ENCODE data around the gene DTD1. TPM values are rescaled to one million over a fixed set of nuclear protein-coding genes. Genes with fewer than 3 reads are reported as not detected.
A peak's percentile ranks its signal among the peaks of the same experiment; 100 is the strongest.

Gene DTD1
- total RNA-seq, 5 donors from 2014 or later (not counting 1 experiment from before 2014, with no cell fraction given), result 15.5 to 24.9 (median 22.0) TPM

DNA sequence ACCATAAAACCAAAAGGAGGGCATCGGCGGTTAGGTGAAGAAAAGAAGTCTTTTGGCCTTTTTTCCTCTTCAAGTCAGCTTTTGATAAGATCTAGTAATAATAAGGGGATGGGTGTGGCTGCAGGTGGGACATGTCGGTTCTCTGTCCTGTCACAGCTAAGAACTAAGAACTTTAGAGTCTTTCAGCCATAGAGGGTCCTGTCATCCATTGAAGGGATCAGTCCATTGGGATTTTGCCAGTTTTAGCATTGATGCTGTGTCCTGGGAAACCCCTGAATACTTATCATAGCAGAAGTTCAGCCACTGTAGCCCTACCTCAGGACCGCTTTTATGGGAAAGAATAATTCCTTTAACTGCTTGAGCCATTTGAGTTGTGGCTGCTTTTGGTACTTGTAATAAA lies 207.5 kb downstream of the DTD1 start:
- H3K27me3 ChIP-seq (replicated peaks in 1 of 2; ENCODE audit: control insufficient read depth in 2 of 2, extremely low read depth in 1 of 2, insufficient read depth in 2 of 2, low read length in 1 of 2), result peaks cover 2 to 4% of the 10 kb centered on the region in 2 experiments
- H3K4me1 ChIP-seq (ENCODE audit: control insufficient read depth in 1 of 2, extremely low read depth in 1 of 2, insufficient read depth in 2 of 2, low read length in 2 of 2), result peaks cover 7 to 11% of the 10 kb centered on the region in 2 experiments
- no CpG with 5 or more reads among the region's 4 CpGs for WGBS (ENCODE audit: insufficient coverage)
- ChIA-PET CTCF (no interaction called here), POLR2A (no interaction called here)
- Mint-ChIP-seq H3K9me3 (peaks cover 3 to 8% (median 5%) of the 10 kb centered on the region in 3 donors), H3K27ac (peak overlapping the region in 1 of 2 donors; percentile 30), H3K27me3 (peaks cover 13 to 16% of the 10 kb centered on the region in 2 donors), H3K36me3 (peaks cover 2% of the 10 kb centered on the region), H3K4me3 (peak overlapping the region; percentile 93 to 95 (median 94)), H3K4me1 (peaks cover 13 to 19% (median 15%) of the 10 kb centered on the region in 3 donors)
- H3K27ac ChIP-seq (ENCODE audit: low read length), result no peak overlapping the region
- DNase-seq, result no peak
- no peak overlapping the region for H3K4me3 ChIP-seq (ENCODE audit: control insufficient read depth in 1 of 2, extremely low read depth in 1 of 2, low read length in 1 of 2)
- ATAC-seq (replicated peaks in 1 of 4), result no peak
- H3K36me3 ChIP-seq (ENCODE audit: control insufficient read depth in 2 of 2, extremely low read depth in 1 of 2, insufficient read depth in 1 of 2, low read length in 1 of 2), result no peaks in the 10 kb centered on the region
- no peaks in the 10 kb centered on the region for H3K9me3 ChIP-seq

DNA sequence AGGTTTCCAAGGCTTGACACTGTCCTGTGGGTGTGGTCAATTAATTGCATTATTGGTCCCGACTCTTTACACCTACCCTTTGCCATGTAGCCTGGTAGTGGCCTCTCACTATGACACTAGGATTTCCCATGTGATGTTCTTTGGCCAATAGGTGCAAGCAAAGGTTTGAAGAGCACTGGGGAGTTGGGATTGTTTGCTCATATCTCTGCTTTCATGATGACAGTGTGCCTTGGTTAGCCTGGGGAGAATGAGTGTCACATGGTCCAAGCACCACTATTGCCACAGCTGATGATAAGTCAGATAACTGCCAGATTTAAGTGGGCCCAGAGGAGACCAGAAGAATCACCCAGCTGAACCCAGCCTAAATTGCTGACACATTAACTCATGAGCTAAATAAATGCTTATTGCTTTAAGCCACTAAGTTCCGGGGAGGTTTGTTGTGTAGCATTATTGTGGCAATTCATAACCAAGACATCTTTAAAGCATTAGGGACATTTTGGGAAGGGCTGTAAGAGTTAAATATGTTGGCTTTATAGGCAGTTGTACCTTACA lies 208.5 kb downstream of the DTD1 start:
- peaks cover 8 to 10% of the 10 kb centered on the region in 2 donors for H3K27me3 Mint-ChIP-seq
- H3K36me3 ChIP-seq (ENCODE audit: control insufficient read depth in 2 of 2, extremely low read depth in 1 of 2, insufficient read depth in 1 of 2, low read length in 1 of 2), result no peaks in the 10 kb centered on the region
- H3K4me3 ChIP-seq (ENCODE audit: control insufficient read depth in 1 of 2, extremely low read depth in 1 of 2, low read length in 1 of 2), result no peak overlapping the region
- H3K27ac Mint-ChIP-seq, result no peak overlapping the region
- DNase-seq (no peak), ATAC-seq (replicated peaks in 1 of 4) (no peak)
- H3K4me3 Mint-ChIP-seq, result no peak overlapping the region
- peaks cover 0 to 4% of the 10 kb centered on the region in 2 experiments for H3K27me3 ChIP-seq (replicated peaks in 1 of 2; ENCODE audit: control insufficient read depth in 2 of 2, extremely low read depth in 1 of 2, insufficient read depth in 2 of 2, low read length in 1 of 2)
- H3K4me1 ChIP-seq (ENCODE audit: control insufficient read depth in 1 of 2, extremely low read depth in 1 of 2, insufficient read depth in 2 of 2, low read length in 2 of 2), result peaks cover 7 to 11% of the 10 kb centered on the region in 2 experiments
- no peaks in the 10 kb centered on the region for H3K9me3 ChIP-seq
- WGBS (ENCODE audit: insufficient coverage), result 100% methylated on average over 1 of the region's 2 CpGs
- peaks cover 13 to 19% (median 15%) of the 10 kb centered on the region in 3 donors for H3K4me1 Mint-ChIP-seq
- peaks cover 3 to 8% (median 5%) of the 10 kb centered on the region in 3 donors for H3K9me3 Mint-ChIP-seq
- no peak overlapping the region for H3K27ac ChIP-seq (ENCODE audit: low read length)
- H3K36me3 Mint-ChIP-seq, result peaks cover 2% of the 10 kb centered on the region
- ChIA-PET CTCF (no interaction called here), POLR2A (no interaction called here)

DNA sequence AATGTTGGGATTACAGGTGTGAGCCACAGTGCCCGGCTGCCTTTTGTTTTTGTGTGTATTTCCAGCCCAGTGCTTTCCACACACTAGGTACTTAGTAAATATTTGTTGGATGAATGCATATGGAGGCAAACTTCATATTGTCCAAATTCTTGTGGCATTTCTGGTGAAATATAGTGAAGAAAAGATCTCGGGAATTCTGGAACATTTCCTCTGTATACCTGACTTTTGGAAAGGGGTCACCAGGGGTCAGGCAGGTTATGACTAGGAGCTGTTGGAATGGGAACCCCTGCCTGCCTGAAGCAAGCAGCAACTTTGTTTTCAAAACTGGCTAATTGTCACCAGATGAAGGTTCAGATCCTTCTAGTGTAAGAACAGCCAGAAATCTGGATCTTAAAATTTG lies 213.7 kb downstream of the DTD1 start:
- Histone ChIP-seq H3K4me1 (ENCODE audit: control insufficient read depth in 1 of 2, extremely low read depth in 1 of 2, insufficient read depth in 2 of 2, low read length in 2 of 2) (peaks cover 0 to 9% of the 10 kb centered on the region in 2 experiments), H3K27me3 (replicated peaks in 1 of 2; ENCODE audit: control insufficient read depth in 2 of 2, extremely low read depth in 1 of 2, insufficient read depth in 2 of 2, low read length in 1 of 2) (peaks cover 0 to 9% of the 10 kb centered on the region in 2 experiments), H3K4me3 (ENCODE audit: control insufficient read depth in 1 of 2, extremely low read depth in 1 of 2, low read length in 1 of 2) (no peak overlapping the region), H3K27ac (ENCODE audit: low read length) (no peak overlapping the region), H3K9me3 (no peaks in the 10 kb centered on the region), H3K36me3 (ENCODE audit: control insufficient read depth in 2 of 2, extremely low read depth in 1 of 2, insufficient read depth in 1 of 2, low read length in 1 of 2) (no peaks in the 10 kb centered on the region)
- 63% methylated on average over 1 of the region's 2 CpGs for WGBS (ENCODE audit: insufficient coverage)
- peaks cover 10 to 20% of the 10 kb centered on the region in 2 donors for H3K27me3 Mint-ChIP-seq
- ATAC-seq (replicated peaks in 1 of 4), result no peak
- peaks cover 0 to 4% (median 1%) of the 10 kb centered on the region in 3 donors for H3K9me3 Mint-ChIP-seq
- peaks cover 9 to 13% (median 11%) of the 10 kb centered on the region in 3 donors for H3K4me1 Mint-ChIP-seq
- H3K4me3 Mint-ChIP-seq, result no peak overlapping the region
- CTCF ChIA-PET, result no interaction called here
- no peak overlapping the region for H3K27ac Mint-ChIP-seq
- DNase-seq, result no peak
- POLR2A ChIA-PET, result no interaction called here
- peaks cover under 1% of the 10 kb centered on the region for H3K36me3 Mint-ChIP-seq

DNA sequence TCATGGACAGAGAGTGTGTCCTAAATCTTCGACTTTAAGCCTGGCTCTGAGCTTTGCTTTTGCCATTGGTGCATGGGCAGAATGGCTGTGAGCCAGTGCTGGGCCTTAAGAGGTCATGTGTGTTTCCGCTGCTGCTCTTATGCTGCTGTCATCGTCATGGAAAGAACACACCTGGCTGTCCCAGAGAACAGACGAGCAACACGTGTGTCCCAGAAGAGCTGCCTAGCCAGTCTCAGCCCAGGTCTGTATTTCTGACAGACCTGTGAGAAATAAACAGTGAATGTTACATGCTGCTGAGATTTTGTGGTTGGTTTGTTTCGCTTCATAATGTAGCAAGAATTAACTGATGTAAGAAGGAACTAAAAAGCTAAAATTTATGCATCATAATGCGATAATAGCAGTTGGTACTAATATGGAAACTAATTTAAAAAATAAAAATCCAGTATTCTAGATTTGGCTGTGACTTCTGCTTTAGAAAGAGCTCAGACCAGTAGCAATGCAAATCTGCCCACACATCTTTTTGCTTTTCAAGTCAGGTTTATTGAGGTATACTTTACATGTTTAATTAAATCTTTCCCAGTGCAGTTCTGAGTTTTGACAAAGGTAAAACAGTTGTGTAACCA lies 214.3 kb downstream of the DTD1 start:
- Mint-ChIP-seq H3K9me3 (peaks cover 0 to 3% (median 0%) of the 10 kb centered on the region in 3 donors), H3K27me3 (peaks cover 10 to 20% of the 10 kb centered on the region in 2 donors), H3K4me1 (peaks cover 12 to 16% (median 15%) of the 10 kb centered on the region in 3 donors), H3K27ac (no peak overlapping the region), H3K4me3 (no peak overlapping the region), H3K36me3 (no peaks in the 10 kb centered on the region)
- ATAC-seq (replicated peaks in 1 of 4), result no peak
- H3K4me3 ChIP-seq (ENCODE audit: control insufficient read depth in 1 of 2, extremely low read depth in 1 of 2, low read length in 1 of 2), result no peak overlapping the region
- H3K27ac ChIP-seq (ENCODE audit: low read length), result no peak overlapping the region
- no peaks in the 10 kb centered on the region for H3K36me3 ChIP-seq (ENCODE audit: control insufficient read depth in 2 of 2, extremely low read depth in 1 of 2, insufficient read depth in 1 of 2, low read length in 1 of 2)
- ChIA-PET CTCF (no interaction called here), POLR2A (no interaction called here)
- peaks cover 0 to 11% of the 10 kb centered on the region in 2 experiments for H3K4me1 ChIP-seq (ENCODE audit: control insufficient read depth in 1 of 2, extremely low read depth in 1 of 2, insufficient read depth in 2 of 2, low read length in 2 of 2)
- H3K9me3 ChIP-seq, result no peaks in the 10 kb centered on the region
- no peak for DNase-seq
- H3K27me3 ChIP-seq (replicated peaks in 1 of 2; ENCODE audit: control insufficient read depth in 2 of 2, extremely low read depth in 1 of 2, insufficient read depth in 2 of 2, low read length in 1 of 2), result peaks cover 0 to 9% of the 10 kb centered on the region in 2 experiments
- WGBS (ENCODE audit: insufficient coverage), result 85% methylated on average over 5 of the region's 7 CpGs

DNA sequence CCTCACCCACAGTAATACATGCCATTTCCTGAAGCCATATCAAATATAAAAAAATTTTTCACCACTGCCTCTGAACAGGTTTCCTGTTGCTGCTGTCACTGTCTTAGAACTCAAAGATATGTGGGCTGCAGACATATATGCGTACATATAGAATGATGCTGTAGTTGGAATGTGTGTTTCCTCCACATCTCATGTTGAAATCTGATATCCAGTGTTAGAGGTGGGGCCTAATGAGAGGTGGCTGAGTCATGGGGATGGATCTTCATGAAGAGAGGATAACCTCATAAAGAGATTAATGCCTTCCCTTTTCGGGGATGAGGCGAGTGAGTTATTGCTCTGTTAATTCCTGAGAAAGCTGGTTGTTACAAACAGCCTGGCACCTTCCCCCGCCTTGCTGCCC lies 218.0 kb downstream of the DTD1 start:
- Mint-ChIP-seq H3K4me1 (peaks cover 12 to 16% (median 15%) of the 10 kb centered on the region in 3 donors), H3K27ac (peak overlapping the region; percentile 68 to 70), H3K36me3 (no peaks in the 10 kb centered on the region), H3K9me3 (no peaks in the 10 kb centered on the region), H3K27me3 (peaks cover 4 to 15% of the 10 kb centered on the region in 2 donors), H3K4me3 (peak overlapping the region in 1 of 3 donors; percentile 7)
- H3K9me3 ChIP-seq, result no peaks in the 10 kb centered on the region
- no peak overlapping the region for H3K4me3 ChIP-seq (ENCODE audit: control insufficient read depth in 1 of 2, extremely low read depth in 1 of 2, low read length in 1 of 2)
- H3K36me3 ChIP-seq (ENCODE audit: control insufficient read depth in 2 of 2, extremely low read depth in 1 of 2, insufficient read depth in 1 of 2, low read length in 1 of 2), result no peaks in the 10 kb centered on the region
- ChIA-PET CTCF (no interaction called here), POLR2A (no interaction called here)
- no peak overlapping the region for H3K27ac ChIP-seq (ENCODE audit: low read length)
- peaks cover 0 to 11% of the 10 kb centered on the region in 2 experiments for H3K4me1 ChIP-seq (ENCODE audit: control insufficient read depth in 1 of 2, extremely low read depth in 1 of 2, insufficient read depth in 2 of 2, low read length in 2 of 2)
- peaks cover 0 to 5% of the 10 kb centered on the region in 2 experiments for H3K27me3 ChIP-seq (replicated peaks in 1 of 2; ENCODE audit: control insufficient read depth in 2 of 2, extremely low read depth in 1 of 2, insufficient read depth in 2 of 2, low read length in 1 of 2)
- WGBS (ENCODE audit: insufficient coverage), result 75% methylated on average over 2 of the region's 4 CpGs
- DNase-seq (peak in 4 of 35 experiments; percentile 2 to 27 (median 5)), ATAC-seq (replicated peaks in 1 of 4) (peak in 3 of 4 experiments; percentile 70 to 94 (median 74))

DNA sequence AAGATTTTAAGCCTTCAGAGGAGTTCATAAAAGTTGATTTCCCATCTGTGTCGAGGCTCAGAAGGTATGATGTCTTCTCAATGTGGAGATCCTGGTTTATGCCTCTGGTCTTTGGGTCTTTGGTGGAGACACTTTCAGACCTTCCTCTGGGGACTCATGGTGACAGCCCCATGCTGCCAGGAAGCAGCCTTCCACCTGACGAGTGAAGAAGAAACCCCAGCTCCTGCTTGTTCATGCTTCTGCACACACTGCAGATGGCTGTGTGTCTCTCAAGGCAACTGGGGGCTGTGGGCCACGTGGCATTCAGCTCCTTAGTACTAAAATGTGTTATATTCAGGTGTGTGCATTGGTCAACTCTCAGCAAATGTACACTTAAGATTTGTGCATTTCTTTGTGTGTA lies 220.9 kb downstream of the DTD1 start:
- POLR2A ChIA-PET, result no interaction called here
- H3K27ac Mint-ChIP-seq, result no peak overlapping the region
- 38% methylated on average over 1 of the region's 3 CpGs for WGBS (ENCODE audit: insufficient coverage)

More for the DNA sequence above, 220.9 kb downstream of the DTD1 start:
- Histone ChIP-seq H3K27ac (ENCODE audit: low read length) (no peak overlapping the region), H3K4me1 (ENCODE audit: control insufficient read depth in 1 of 2, extremely low read depth in 1 of 2, insufficient read depth in 2 of 2, low read length in 2 of 2) (peaks cover 0 to 11% of the 10 kb centered on the region in 2 experiments), H3K4me3 (ENCODE audit: control insufficient read depth in 1 of 2, extremely low read depth in 1 of 2, low read length in 1 of 2) (no peak overlapping the region), H3K27me3 (replicated peaks in 1 of 2; ENCODE audit: control insufficient read depth in 2 of 2, extremely low read depth in 1 of 2, insufficient read depth in 2 of 2, low read length in 1 of 2) (no peaks in the 10 kb centered on the region), H3K9me3 (no peaks in the 10 kb centered on the region), H3K36me3 (ENCODE audit: control insufficient read depth in 2 of 2, extremely low read depth in 1 of 2, insufficient read depth in 1 of 2, low read length in 1 of 2) (no peaks in the 10 kb centered on the region)
- Mint-ChIP-seq H3K9me3 (no peaks in the 10 kb centered on the region), H3K4me1 (peaks cover 12 to 16% (median 15%) of the 10 kb centered on the region in 3 donors), H3K36me3 (no peaks in the 10 kb centered on the region), H3K27me3 (peaks cover 0 to 13% of the 10 kb centered on the region in 2 donors), H3K4me3 (no peak overlapping the region)
- DNase-seq, result no peak
- CTCF ChIA-PET, result no interaction called here
- ATAC-seq (replicated peaks in 1 of 4), result no peak

All from T-cell (primary cell).